NCI-H2196 treated with DMSO at 0.1 percent for 48 hours (cell line): ENCODE measurements around the gene FCN2.
"Not testable (repeated sequence)": the region's sequence is repeated elsewhere in the genome, so short reads cannot be mapped to it uniquely, and the experiment has no call there.

Experiments
- DNase-seq: peaks from one replicate; lab custom pipeline; 2025; ENCODE audit not compliant: unreplicated experiment; lab: John Stamatoyannopoulos, UW

FCN2 gene

GRCh38 chr9:134847138-134847537, 33.5 kb upstream of the FCN2 start:
- DNase-seq = no peak

DNA sequence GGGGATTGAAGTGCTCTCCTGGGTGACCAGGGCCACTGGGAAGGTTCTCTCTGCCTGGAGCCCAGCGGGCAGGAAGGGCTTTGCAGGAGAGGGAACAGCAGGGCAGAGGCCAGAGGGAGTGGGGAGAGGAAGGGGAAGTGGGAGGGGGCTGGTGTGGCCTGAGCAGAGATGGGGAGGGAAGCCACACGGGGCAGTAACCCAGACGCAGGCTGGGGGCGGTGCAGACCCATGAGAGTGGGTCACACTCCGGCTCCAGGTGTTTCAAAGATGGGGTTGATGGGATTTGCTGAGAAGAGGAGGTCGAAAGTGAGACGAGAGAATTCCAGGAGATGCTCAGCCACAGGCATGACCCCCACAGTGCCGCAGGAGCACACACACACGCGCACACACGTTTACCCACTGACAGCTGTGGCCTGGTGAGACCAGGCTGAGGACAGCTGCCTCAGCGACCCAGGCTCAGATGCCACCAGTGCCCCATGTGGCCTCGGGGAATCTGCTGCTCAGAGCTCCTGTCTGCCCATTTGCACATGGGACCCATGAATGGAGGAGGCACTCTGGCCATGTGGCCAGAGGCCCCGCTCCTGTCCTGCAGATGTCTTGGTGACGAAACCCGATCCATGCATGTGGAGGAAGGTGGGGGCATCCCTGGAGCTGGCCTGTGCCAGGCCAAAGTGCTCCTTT, 32.7 kb upstream of the FCN2 start:
- DNase-seq = no peak

GRCh38 chr9:134848504-134848903, 32.1 kb upstream of the FCN2 start:
- DNase-seq = no peak

- no peak for DNase-seq
Measured at GRCh38 chr9:134850611-134851010, 30.0 kb upstream of the FCN2 start.

- DNase-seq = no peak
Measured at GRCh38 chr9:134851020-134851419, 29.6 kb upstream of the FCN2 start.

DNA sequence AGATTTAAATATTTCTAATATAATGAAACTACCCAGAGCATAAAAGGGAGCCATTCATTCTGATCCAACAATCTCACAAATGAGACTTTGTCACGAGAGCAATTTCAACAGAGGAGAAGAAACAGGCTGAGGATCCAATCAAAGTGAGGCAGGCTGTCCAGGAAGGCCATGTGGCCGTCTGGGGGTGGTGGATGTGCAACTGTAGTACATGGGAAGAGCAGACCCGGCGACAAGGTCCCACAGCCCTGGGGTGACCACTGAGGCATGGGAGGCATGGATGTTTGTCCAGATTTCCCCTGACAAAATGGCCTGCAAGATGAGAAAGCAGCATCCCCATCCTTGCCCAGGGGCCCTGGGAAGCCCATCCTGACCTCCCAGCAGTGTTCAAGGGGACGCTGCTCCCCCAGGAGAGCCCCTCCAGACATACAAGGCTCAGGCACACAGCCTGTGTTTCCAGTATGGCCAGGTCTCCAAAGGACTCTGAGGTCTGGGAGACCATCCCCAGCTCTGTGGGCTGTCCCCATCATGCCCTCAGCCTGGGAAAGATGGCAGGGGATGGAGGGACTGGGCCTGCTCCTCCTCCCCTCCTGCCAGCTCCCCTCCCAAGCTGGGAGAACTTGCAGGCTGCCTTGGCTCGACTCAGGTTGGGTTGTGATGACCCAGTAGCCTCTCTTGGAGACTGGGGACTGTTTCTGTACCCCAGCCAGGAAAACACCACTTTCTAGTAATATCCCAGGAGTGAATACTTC, 27.5 kb upstream of the FCN2 start:
- DNase-seq = no peak

- DNase-seq = no peak
Measured at GRCh38 chr9:134853893-134854292, 26.7 kb upstream of the FCN2 start.

- no peak for DNase-seq
Measured at GRCh38 chr9:134854541-134854981, 26.0 kb upstream of the FCN2 start.

DNA sequence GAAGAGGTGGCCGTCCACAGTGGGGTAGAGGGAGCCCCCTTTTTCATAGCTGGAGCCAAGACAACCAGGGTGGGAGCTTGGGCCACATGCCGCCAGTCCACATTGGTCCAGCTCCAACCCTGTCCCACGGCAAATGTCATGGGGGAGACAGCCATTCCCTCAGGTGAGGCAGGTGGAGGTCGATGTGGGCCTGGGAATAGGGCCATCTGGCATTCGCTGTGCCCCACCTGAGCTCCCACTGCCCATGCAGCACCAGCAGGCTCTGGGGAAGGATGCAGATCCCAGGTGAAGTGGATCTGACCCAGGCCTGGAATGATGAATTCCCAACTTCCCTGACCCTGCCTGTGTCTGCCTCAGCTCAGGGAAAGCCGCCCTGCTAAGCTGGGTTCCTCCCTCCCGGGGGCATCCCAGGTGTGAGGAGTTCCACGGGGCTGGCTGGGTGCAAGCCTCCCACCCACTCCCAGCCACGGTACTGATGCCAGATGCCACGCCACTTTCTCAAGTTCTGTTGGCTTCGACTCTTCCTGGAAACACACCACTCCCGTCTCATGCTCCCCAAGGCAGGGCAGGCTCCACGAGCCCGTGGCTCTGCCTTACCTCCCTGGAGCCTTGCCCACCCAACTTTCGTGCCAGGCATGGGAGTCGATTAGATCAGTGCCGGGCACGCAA, 25.2 kb upstream of the FCN2 start:
- no peak for DNase-seq

GRCh38 chr9:134855900-134856377, 24.7 kb upstream of the FCN2 start:
- no peak for DNase-seq

- not testable (repeated sequence) for DNase-seq
Measured at GRCh38 chr9:134857451-134857850, 23.2 kb upstream of the FCN2 start.

DNA sequence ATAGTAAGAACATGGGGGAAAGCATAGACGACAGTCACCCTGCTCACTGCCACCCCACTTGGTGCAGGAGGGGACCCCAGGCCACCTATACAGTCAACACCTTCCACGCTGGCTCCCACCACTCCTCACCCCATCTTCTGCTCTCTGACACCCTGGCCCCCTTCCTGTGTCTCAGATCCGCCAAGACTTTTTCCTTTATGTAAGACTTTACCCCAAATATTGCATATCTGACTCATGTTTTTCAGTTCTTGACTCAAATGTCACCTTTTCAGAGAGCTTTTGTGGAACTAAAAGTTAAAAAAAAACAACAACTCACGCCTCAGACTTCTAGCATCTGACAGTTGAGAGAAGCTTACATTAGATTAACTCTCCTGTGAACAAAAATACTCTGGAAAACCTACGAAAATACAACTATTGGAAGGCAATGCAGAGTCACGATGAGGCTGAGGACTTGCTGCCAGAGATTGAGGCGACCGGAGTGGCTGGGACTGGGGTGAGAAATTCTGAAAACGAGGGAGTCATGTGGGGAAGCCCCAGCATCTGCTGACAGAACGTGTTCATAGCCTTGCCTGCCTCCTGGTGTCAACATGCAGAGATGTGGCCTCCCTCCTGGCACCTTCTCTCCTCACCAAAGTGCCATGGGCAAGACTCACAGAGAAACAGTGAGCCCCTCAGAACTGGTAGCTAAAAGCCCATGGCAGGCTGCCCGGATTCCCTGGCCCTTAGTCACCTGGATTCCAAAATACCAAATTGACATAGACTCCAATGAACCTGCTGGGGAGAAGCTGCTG, 22.4 kb upstream of the FCN2 start:
- no peak for DNase-seq

DNA sequence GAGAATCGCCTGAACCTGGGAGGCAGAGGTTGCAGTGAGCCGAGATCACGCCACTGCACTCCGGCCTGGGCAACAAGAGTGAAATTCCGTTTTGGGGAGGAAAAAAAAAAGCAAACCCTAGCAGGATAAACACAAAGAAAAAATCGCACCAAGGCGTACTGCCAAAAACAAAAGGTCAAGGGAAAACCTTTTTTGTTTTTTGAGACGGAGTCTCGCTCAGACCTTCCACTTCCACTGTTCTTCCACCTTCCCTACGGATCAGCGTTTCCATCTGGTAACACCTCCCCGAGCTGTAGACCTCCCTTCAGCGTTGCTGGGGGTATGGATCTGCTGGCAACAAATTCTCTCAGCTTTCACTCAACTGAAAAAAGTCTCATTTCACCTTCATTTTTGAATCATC, 20.1 kb upstream of the FCN2 start:
- DNase-seq = no peak

DNA sequence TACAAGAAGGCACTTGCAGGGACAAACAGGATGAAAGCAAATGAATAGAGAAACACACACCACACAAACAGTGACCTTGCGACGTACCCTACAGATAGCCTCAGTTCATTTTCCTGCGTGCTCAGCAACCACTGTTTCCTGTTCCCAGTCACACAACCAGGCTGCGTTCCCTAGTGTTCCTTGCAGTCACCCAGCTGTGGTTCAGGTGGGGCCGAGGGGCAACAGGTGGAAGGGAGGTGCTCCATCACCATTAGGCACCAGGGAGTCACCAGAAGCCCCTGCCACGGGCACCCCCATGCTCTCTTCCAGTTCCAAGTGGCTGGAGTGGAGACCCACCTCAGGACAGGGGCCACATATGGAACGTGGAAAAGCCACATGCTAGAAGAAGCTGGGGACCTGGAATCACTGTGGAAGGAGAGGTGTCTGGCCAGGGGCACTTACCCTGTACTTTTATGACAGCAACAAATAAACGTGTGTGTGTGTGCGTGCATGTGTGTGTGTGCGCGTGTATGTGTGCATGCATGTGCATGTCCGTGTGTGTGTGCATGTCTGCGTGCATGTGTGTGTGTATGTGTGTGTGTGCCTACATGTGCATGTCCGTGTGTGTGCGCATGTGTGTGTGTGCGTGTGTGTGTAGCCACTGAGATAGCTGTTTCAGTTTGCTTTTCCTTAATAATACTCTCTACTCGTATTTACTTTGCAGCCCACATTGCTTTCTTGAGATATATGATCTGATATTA, 18.8 kb upstream of the FCN2 start:
- no peak for DNase-seq

DNA sequence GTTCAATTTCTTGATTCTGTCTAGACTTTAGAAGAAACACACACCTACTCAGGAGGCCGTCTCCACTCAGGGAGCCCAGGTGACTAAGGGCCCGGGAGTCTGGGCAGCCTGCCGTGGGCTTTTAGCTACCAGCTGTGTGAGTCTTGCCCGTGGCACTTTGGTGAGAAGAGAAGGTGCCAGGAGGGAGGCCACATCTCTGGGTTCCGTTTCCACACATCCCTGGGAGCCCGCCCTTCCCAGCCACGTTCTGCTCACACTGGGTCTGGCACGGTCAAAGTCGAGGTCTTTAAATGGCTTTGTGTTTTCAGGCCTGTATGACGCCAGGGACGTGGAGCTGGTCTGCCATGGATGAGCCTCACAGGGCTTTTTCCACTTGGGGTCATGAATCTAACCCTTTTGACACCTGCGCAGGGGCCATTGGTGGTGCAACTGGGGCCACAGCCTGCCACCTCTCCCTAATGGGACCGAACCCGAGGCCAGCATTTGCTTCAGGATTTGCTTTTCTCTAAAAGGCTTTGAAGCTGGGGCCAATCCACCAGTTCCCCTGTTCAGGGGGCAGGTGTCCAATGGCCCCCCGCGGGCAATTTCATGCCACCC, 17.2 kb upstream of the FCN2 start:
- no peak for DNase-seq

DNA sequence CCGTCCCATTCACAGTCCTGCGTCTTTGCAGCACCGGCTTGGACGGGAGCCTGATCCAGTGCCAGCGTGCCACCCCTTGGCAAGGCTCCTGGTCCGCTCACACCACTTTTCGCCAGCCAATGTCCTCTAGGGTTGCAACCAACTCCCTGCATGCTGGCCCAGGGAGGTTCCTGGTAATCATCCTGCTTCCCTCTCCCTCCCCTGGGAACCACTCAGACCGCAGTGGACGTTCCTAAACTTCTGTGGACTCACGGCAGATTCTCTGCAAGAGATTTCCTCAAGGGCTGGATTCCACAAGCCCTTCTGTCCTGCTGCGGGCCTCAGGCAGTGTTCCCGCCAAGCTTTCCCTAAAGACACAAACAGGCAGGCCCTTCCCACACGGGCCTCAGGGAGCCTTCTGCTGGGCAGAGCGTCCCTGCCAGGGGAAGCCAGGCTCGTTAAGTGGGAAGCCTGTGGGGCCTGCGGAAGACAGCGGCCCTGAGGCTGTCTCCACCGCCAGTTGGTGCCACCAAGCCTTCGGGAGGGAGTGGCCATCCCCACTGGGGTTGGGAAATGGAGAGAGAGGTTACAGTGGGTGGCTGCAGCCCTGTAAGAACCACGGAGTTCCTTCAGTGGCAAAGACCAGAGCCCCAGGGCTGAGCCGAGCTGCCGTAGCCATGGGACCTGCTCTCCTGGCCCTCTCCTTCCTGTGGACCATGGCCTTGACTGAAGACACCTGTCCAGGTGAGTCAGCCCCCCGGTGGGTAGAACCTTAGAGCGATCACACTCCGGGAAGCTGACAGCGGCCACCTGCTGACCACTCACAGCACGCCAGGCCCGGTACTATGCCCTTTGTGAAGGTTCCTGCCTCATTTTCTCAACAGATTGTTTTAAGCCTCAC, 16.4 kb upstream of the FCN2 start:
- no peak for DNase-seq

GRCh38 chr9:134864821-134865190, 15.8 kb upstream of the FCN2 start:
- no peak for DNase-seq

- DNase-seq = no peak
Measured at GRCh38 chr9:134867917-134868750, 12.5 kb upstream of the FCN2 start.
